Suppressor macrophage treated with lipopolysaccharide for 1 hour (primary cell): ENCODE measurements around the gene HEATR1.
"Not testable (repeated sequence)": the region's sequence is repeated elsewhere in the genome, so short reads cannot be mapped to it uniquely, and the experiment has no call there.

ENCODE experiments used
- DNase-seq, 3 donors: peaks; one replicate each; pipeline ENCODE4 v3.0.0-alpha.2; 2020 to 2022

The HEATR1 gene

DNA sequence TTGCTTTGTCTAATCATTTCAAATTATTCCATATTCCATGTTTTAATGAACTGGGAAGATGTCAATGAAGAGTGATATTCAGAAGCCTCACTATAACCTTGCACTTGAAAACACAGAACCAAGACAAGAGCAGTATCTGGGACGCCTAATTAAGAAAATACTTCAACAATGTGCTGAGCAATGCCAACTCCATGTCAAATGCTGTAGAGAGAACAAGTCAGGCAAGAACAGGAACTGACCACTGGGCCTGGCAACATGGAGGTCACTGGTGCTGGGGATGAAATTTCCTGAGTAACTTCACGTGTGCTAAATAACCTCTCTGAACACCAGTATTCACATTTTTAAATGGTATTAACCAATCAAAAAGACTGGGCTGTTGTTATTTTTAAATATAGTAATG lies 22.8 kb downstream of the HEATR1 start:
- no peak for DNase-seq

DNA sequence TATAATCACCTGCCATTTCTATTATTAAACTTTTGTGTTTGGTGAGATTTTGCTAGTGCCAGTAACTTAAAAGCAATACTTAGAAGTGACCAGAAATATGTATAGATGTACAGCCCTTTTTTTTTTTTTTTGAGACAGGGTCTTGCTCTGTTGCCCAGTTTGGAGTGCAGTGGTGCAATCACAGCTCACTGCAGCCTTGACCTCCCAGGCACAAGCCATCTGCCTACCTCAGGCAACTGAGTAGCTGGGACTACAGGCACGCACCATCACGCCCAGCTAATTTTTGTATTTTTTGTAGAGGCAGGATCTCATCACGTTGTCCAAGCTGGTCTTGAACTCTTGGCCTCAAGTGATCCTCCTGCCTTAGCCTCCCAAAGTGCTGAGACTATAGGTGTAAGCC lies 23.9 kb downstream of the HEATR1 start:
- not testable (repeated sequence) for DNase-seq

DNA sequence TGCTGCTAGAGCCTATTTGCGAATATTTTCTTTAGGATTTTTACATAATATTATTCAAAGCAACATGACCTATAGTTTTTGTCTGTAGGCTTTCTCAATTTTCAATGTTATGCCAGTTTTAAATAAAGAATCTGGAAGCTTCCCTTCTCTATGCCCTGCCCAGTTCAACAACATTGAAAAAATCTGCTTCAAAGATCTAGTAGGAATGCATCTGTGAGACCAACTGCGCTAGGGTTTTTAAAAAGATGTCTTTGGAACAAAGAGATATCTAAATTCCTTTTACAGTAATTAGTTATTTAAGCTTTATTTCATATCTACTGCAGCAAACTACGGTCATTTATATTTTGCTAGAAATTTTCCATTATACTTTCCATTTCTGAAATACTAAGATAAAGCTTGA lies 25.7 kb downstream of the HEATR1 start:
- DNase-seq, result no peak

DNA sequence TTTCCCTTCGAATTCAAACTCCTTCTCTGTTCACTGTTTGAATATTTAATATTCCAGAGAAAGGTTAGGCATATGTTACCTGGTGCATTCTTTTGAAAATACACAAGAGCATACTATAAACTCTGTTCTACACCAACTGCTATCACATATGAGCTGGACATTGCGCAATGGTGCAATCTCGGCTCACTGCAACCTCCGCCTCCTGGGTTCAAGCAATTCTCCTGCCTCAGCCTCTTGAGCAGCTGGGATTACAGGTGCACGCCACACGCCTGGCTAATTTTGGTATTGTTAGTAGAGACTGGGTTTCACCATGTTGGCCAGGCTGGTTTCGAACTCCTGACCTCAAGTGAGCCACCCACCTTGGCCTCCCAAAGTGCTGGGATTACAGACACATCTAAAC lies 27.3 kb downstream of the HEATR1 start:
- not testable (repeated sequence) for DNase-seq

DNA sequence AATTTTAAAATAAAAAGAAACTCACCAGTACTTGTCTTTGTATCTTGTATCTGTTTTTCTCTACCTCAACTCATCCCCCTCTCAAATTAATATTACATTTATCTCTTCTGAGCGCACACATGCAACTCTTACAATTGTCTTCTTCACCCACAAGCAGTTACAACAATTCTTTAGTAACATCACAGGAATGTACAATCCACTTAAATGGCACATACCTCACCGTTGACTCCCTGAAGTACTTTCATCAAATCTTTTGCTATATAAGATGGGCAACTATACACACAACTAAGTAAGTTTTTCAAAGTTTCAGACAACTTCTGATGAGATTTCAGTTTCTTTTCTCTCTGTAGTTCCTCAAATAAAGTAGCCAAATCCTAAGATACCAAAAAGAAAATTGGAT lies 28.3 kb downstream of the HEATR1 start:
- no peak for DNase-seq

DNA sequence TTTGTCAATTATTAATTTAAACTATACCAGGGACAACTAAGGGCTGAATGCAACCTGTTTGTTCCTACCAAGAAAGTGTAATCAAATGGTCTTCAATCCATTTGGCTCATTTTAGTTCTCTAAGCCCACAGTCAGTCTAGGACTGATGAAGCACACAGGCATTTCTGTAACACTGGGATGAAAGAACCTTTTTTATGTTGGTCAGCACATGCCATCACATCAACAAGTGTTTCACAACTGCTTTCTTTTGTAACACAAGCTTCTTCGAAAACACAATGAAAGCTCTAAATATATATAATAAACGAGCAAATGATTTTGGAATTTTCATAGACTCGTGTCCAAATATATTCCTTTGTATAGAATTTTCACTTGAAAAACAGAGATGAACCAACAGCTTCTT lies 28.8 kb downstream of the HEATR1 start:
- no peak for DNase-seq

DNA sequence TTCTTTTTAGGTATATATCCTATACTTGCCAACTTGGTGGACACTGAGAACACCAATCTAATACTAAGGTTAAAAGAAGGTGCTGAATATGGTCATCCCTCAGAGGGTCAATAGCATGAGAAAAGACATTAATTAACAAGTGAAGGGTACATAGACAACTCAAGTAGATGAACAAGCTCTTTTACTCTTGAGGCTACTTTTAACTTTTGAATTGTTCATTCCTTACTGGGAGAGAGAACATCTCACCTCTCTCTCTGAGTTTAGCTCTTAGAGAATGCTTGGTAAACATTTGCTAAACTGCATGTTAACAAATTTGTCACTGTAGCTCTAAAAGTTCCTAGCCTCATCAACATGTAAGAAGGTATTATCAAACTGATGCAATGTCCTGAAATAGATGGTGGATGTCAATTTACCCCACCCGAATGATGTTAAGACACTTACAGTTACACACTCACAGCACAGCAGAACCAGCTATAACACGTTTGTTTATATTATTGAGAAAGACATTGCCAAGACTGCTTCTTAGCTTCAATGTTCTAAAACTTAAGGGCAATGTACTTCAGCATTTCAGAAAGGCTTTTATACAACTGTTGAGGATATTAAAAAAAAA lies 35.9 kb downstream of the HEATR1 start:
- no peak for DNase-seq

DNA sequence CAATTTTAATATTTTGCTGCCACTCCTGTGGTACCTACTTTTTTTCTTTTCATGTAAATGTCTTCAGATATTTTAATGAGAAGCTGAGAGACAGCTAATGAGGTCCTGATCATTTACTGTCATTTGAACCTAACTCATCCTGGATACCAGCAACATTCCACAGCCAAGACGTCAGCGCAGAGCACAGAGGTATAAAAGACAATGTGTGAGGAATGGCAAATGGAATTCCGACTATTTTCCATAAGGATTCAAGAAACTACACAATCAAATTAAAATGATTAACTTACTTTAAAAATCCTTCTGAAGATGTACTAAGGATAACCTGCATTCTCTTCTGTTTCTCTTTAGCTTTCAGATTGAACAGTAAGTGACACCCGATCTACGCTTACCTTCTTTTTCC lies 38.8 kb downstream of the HEATR1 start:
- DNase-seq, result no peak

DNA sequence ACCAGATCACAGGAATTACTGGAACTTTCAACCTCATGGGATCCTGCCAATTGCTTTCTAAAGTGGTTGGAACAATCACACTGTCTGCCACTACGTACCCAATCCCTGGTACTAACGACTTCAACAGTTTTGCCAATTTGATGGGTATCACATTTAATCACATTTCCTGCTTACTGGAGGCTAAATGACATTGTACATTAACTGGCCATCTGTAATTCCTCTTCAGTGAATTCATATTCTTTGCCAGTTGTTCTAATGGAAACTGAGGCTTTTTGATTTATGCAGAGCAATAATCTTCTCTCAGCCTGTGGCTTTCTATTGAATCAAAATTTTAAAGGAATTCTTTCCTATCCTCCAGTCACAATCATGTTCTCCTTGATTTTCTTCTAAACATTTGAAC lies 42.3 kb downstream of the HEATR1 start:
- no peak for DNase-seq

DNA sequence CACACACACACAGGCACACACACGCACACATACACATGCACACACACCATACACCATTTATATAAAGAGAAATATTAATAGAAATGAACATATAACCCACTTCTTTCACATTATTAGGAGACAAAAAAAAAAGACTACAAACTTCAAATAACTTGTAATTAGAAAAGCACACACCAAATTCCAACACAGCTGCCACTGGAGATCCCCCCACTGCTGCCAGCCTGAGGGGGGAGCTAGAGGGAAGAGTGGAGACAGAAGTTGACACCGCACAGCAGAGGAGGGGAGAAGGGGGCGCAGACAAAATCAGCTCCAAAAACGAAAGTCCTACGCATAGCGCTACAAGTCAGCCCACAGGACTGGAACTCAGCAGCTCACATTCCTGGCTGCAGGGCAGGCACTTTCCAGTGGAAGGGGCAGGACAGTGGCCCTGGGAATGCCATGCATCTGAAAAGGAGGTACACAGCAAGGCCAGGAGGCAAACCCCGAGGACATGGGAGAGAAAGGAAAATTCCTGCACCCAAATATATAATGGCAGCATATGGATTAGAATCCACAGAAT lies 44.0 kb downstream of the HEATR1 start:
- DNase-seq, result no peak

DNA sequence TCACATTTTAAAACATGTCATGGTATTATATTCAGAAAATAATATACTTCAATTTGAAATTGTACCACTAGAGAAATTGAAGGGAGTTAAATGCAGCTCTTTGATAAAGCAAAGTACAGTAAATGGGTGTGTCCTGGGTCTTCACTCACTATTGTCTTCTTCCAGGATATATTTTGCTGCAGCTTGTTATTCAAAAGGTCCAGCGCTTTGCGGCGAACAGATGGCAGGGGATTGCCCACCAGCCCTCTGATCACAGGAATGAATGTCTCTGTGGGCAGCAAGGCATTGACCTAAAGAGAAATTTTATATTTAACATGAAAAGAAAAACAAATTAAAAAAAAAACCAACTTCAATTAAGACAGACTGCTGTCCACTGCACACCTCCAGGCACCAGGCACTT lies 45.5 kb downstream of the HEATR1 start:
- DNase-seq, result no peak

DNA sequence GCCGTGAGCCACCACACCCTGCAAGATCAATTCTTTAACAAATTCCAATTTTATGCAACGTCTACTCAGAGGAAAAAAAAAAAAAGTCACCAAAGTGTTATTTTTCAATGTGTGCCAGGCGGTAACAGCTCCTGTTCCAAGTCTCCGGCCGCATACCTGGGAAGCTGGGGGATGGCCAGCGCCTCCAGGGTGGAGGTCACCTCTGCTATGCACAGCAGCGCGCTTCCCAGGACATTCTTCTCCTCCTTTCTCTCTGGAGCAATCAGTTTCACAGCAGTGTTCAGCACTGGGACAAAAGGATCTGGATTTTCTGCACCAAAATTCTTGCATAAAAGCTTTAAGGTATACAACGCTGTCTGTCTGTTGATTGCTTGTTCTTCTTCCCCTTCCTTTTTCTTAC lies 46.2 kb downstream of the HEATR1 start:
- no peak for DNase-seq

DNA sequence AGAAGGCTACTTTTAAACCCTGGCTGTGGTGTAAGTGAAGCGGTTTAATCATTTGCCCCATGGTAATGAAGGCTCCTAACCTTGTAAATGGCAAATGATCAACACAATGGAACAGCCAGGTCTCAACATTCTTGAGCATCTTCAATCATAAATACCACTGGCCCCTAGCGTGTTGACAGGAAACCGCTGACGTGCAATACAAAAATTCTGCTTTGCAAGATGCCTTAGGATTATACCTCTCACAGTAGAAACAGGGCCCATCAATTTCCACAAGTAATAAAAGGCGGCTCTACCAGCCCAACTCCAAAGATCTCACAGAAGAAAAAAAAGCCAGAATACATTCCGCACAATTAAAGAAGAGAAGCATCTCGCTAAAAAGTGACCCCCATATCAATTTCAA lies 47.7 kb downstream of the HEATR1 start:
- DNase-seq, result no peak

DNA sequence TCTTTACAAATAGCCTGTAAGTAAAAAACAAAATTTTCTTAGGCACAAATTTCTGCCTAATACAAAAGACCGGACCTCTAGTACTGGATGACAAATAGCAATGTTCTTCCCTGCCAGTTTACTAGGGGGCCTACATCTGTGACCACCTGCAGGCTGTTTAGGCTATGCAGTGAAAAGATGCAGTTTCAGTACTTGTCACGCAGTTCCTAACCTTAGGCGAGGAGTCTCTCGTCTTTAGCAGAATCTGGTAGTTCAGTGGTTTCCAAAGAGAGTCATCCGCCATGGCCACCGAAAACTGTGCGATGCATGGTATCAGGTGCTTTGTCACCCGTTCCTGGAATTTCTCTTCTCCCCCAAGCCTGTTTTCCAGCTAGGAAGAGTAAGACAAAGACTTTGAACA lies 50.9 kb downstream of the HEATR1 start:
- no peak for DNase-seq

DNA sequence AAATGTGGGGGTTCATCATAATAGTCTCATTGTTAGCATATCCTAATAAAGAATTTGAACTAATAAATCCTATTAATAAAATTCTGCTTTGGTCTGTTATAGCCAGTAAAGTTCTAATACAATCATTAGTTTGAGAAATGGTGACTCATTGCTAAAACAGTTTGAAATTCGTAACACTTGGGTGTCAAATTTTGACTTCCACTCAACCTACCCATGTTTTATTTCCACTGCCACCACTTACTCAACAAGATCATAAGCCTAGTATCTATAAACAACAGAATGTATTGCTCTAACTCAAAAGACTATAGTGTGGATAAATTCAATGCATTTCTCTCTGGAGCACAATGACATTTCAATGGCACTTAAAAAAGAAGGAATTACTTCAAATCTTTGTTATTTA lies 51.4 kb downstream of the HEATR1 start:
- no peak for DNase-seq

DNA sequence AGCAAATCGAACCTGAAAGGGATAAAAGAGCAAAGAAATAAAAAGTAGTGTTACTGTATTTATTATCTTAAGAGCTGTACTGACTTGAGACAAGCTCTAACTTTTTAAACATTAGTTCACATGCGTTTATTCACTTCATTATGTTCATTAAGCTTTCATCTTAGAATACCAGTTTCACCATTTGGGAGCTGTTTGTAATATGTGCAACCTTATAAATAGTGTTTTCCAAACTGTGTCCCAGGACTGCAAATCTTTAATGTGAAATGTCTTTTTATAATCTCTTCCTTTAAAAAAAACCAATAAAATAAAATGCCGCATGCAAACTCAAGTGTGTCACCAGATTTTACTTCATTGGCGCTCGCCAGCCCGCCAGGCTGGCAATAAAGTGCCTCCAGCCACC lies 52.2 kb downstream of the HEATR1 start:
- no peak for DNase-seq

DNA sequence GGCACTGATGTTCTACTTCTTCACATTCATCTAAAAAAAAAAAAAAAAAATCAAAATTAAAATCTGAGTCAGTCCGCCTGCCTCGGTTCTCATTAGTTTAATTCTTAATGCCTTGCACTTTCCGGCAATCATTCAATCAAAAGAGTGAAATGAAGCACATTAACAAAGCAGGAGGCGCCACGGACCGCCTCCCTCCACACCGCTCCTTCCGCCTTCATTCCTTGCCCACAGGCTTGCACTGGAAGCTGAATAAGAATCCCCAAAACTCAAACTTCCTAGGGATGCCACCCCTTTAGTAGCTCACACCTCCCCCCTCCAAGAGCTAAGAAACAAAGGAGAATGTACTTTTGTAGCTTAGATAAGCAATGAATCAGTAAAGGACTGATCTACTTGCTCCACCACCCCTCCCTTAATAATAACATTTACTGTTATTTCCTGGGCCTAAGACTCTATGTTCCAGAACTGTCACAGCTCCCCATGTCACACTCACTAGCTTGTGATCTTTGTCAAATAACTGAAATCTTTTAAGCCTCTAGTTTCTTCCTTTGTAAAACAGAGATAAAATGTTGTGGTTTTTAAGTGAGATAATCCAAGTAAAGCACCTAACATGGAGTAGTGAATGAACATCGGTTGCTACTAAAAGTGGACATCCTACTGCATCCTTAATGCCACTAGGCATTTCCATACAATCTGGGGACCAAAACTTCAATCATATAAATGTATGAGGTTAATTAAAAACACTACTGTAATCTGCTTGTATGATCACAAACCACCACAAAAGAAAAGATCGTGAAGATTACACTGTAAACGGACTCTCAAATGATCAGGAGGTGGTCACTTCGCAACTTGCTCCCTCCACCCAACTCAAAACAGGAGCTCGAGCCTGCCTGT lies 53.1 kb downstream of the HEATR1 start:
- no peak for DNase-seq

DNA sequence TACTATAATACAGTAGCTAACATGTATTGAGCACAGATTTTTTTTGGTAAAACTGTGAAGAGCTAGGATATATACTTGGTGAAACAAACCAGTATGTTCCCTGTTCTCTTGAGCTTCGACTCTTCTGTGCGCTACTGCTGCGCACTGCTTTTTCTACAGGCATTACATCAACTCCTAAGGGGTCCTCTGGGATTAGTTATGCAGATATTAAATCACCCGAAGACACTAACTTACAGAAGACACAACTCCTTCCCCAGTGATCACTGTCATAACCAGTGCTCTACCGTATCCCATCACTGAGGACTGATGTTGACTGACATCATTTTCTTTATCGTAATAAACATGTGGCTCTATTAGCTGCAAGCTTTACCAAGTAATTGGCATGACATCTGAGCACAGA lies 55.9 kb downstream of the HEATR1 start:
- no peak for DNase-seq

DNA sequence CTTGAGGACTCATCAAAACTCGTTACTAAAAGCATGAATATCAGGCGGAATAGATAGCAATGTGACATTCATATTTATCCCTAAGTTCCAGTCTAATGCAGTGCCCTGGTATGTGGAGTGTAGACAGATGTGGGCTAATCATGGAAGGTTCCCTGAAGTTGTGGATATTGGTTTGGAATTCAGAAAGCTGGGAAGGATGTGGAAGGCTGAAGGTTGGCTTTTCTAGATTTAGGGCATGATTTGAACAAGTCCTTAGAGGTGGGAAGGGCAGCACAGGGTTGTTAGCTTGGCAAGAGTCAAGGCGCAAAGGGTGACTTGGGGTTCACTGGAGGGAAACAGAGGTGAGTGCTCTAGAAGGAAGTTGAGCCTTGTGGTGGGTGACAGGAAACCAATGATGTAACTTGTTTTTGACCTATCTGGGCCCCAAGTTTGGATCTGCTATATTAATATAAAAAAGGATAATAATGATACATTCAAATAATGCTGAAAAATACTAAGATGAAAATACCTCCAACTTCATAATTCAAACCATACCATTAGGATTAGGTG lies 58.6 kb downstream of the HEATR1 start:
- no peak for DNase-seq

DNA sequence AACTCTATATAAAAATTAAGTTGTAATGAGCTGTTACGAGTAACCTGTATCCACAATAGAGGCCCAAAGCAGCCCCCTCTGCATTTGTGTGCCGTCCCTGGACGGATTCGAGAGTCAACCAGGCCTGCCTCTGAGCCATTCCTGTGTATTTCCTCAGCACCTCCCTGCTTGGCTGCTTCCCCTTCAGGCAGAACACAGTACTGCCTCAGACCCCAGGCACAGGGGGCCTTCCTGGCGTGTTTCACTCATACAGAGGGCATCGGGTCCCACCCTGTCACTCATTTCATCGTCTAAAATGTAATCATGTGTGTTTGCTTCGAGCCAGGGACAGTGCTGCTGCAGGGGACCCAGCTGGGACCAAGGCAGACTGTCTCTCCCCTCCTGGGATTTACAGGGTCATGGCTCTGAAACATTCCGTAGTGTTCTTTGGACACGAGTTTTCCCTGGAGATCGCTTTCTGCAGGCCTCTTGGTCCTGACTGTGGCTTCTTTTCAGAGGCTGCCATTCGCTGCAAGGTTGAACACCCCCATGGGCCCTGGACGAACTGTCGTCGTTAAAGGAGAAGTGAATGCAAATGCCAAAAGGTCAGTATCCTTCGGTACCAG lies 61.1 kb downstream of the HEATR1 start:
- DNase-seq, result no peak

DNA sequence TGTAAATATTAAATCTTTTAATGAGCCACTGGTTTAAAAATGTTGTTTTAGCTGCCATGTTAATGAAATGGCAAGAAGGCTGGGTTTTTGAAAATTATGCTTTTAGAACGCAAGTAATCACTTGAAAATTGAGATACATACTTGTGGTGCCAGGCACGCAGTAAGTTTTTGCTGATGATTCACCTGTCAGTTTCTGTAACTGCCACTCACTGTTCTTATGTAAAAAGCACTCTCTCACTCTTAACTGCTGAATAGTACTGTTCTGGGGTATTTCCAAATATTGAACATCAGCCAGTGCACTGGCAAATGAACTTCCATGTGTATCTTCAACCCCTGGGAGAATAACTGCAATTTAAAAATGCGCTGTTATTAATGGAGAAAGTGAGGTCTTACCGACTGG lies 62.6 kb downstream of the HEATR1 start:
- no peak for DNase-seq

DNA sequence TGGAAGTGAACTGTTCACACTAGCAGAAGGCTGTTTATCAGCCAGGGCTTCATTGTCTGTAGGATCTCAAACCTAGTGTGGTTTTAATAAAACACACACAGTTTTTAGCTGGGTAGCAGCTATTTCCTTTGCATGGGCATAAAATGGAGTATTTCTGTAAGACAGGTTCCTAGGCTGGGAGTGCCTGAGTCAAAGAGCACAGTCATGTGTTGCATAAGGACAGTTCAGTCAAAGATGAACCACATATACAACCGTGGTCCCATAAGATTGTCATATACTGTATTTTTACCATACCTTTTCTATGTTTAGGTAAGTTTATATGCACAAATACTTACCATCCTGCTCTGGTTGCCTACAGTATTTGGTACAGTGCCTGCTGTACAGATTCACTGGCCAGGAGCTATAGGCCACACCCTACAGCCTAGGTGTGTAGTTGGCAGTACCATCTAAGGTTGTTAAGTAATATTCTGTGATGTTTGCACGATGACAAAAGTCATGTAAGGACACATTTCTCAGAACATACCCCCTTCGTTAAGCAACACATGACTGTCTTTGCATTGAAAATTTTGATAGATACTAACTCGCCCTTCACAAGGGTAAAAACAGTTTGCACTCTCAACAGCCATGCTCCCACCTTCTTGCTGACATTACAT lies 63.4 kb downstream of the HEATR1 start:
- DNase-seq, result no peak

DNA sequence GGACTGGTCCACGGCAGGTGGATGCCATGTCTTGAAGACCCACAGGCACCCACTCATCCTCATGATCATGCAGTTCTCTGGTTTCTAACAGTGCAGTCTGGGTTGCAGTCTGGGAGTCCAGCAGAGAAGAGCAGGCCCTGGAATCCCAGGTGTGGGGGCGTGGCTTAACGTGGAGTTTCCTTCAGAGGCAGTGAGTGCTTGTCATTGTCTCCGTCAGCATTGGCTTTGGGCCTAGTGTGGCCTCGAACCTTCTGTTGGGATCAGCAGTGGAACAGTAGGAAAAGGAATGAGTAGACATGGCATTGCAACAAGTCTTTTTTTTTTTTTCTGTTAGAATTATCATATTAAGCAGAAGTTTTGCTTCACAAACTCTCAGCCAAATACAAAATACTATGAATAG lies 67.8 kb downstream of the HEATR1 start:
- no peak for DNase-seq
